HCT116 (cell line): Measurements from ENCODE around the gene OR2V2. TPM values are rescaled to one million over a fixed set of nuclear protein-coding genes. Genes with fewer than 3 reads are reported as not detected.
A peak's percentile ranks its signal among the peaks of the same experiment; 100 is the strongest.

Experiments used
- ATAC-seq: fragments of 200-7000 bp; cut with Tn5 transposase; 2 replicates; pipeline ENCODE4 v1.9.1; 2020; ENCODE audit warnings: mild to moderate bottlenecking, moderate library complexity
- BruUV-seq: library from RNA; stranded (reverse); fragments of 400-500 nt; replicated peaks from 2 replicates; lab custom pipeline; 2021; lab: Mats Ljungman, UMichigan
- CTCF ChIA-PET: fragments of 300-600 bp; sonication (Branson Sonifier 250); formaldehyde crosslinking; loops from one replicate; lab custom pipeline; 2021; ENCODE audit warnings: antibody characterized with exemption; lab: Charles Lee
- POLR2A ChIA-PET: fragments of 300-600, 350-600 bp; sonication (Branson Sonifier 250); formaldehyde crosslinking; loops from one replicate; lab custom pipeline; 2021; ENCODE audit warnings: antibody characterized with exemption; lab: Charles Lee
- RAD21 ChIA-PET, 2 experiments: fragments of 300-600 bp; sonication (Branson Sonifier 250); formaldehyde crosslinking; loops; one replicate each; lab custom pipeline; 2023; ENCODE audit warnings: low total read pairs in 2 of 2; ENCODE audit not compliant: uncharacterized antibody in 2 of 2, unreplicated experiment in 2 of 2, low non-redundant PET in 1 of 2; lab: Charles Lee
- DNase-seq: peaks from one replicate; pipeline ENCODE4 v3.0.0-alpha.2; 2010; ENCODE audit warnings: low read depth, low spot score
- H2AFZ ChIP-seq: fragments of 200-600 bp; shearing (Covaris generic), sonication (generic); 2 replicates; pipeline ENCODE4 v1.6.1; 2017; ENCODE audit warnings: low read depth, mixed run types, mixed read lengths, antibody characterized with exemption, low read length; ENCODE audit not compliant: poor library complexity, severe bottlenecking
- H3K27ac ChIP-seq: 2 replicates; pipeline ENCODE4 v1.5.1; 2012; ENCODE audit warnings: low read depth, low read length
- H3K27me3 ChIP-seq: fragments of 200-600 bp; sonication (generic); 2 replicates; pipeline ENCODE4 v1.6.1; 2016; ENCODE audit warnings: mixed run types, low read length, mixed read lengths; ENCODE audit not compliant: insufficient read depth
- H3K36me3 ChIP-seq, 2 experiments: fragments of 200-500 bp in 1 of 2; fragments of 200-600 bp in 1 of 2; sonication (Bioruptor generic) in 1 of 2; sonication (generic) in 1 of 2; 2 replicates each; pipeline versions ENCODE4 v1.5.1 to v1.6.1; 2014 to 2016; ENCODE audit warnings: low read length in 2 of 2, inconsistent platforms in 1 of 2, mixed read lengths in 1 of 2, mixed run types in 1 of 2; ENCODE audit not compliant: insufficient read depth in 2 of 2, control insufficient read depth in 1 of 2
- H3K4me1 ChIP-seq, 2 experiments: fragments of 200-600 bp in 1 of 2; sonication (generic) in 1 of 2; 2 replicates each; pipeline versions ENCODE4 v1.5.1 to v1.6.1; 2012 to 2017; ENCODE audit warnings: low read length in 2 of 2, inconsistent platforms in 1 of 2, mild to moderate bottlenecking in 1 of 2, mixed read lengths in 1 of 2, mixed run types in 1 of 2, moderate library complexity in 1 of 2; ENCODE audit not compliant: insufficient read depth in 2 of 2, control insufficient read depth in 1 of 2
- H3K4me2 ChIP-seq: fragments of 200-600 bp; sonication (generic); 2 replicates; pipeline ENCODE4 v1.6.1; 2017; ENCODE audit warnings: mixed run types, low read length, mixed read lengths
- H3K4me3 ChIP-seq, 2 experiments: fragments of 200-600 bp in 1 of 2; sonication (generic) in 1 of 2; replicated peaks in 1 of 2; 2 replicates each; pipeline ENCODE4 v1.5.1; 2011 to 2016; ENCODE audit warnings: low read length in 2 of 2, control low read depth in 1 of 2, low read depth in 1 of 2, mild to moderate bottlenecking in 1 of 2, mixed read lengths in 1 of 2, mixed run types in 1 of 2
- H3K79me2 ChIP-seq: fragments of 200-600 bp; sonication (generic); 2 replicates; pipeline ENCODE4 v1.6.1; 2017; ENCODE audit warnings: mild to moderate bottlenecking, mixed run types, low read length, moderate library complexity, mixed read lengths; ENCODE audit not compliant: insufficient read depth
- H3K9ac ChIP-seq: fragments of 200-600 bp; sonication (generic); 2 replicates; pipeline ENCODE4 v1.6.1; 2016; ENCODE audit warnings: low read length, mixed read lengths
- H3K9me2 ChIP-seq: fragments of 200-600 bp; sonication (generic), shearing (Covaris generic); 2 replicates; pipeline ENCODE4 v1.6.1; 2017; ENCODE audit warnings: mixed run types, mild to moderate bottlenecking, moderate library complexity; ENCODE audit not compliant: insufficient read depth
- H3K9me3 ChIP-seq, 2 experiments: fragments of 200-500 bp in 1 of 2; fragments of 200-600 bp in 1 of 2; sonication (Bioruptor generic) in 1 of 2; sonication (generic) in 1 of 2; 2 replicates each; pipeline ENCODE4 v1.6.1; 2014 to 2017; ENCODE audit warnings: low read length in 2 of 2, mixed read lengths in 2 of 2, inconsistent platforms in 1 of 2, low read depth in 1 of 2, mild to moderate bottlenecking in 1 of 2, mixed run types in 1 of 2, moderate library complexity in 1 of 2; ENCODE audit not compliant: control insufficient read depth in 1 of 2, insufficient read depth in 1 of 2
- H4K20me1 ChIP-seq: fragments of 200-600 bp; sonication (generic), shearing (Covaris generic); 2 replicates; pipeline ENCODE4 v1.6.1; 2017; ENCODE audit warnings: mixed run types, mild to moderate bottlenecking, moderate library complexity; ENCODE audit not compliant: insufficient read depth
- ATF3 ChIP-seq: IDR thresholded peaks from 2 replicates; pipeline ENCODE4 v1.6.1; 2012
- CBX3 ChIP-seq: IDR thresholded peaks from 2 replicates; pipeline ENCODE4 v1.6.1; 2012; ENCODE audit warnings: low read depth
- CTCF ChIP-seq, 3 experiments: fragments of 200-600 bp in 1 of 3; sonication (generic) in 1 of 3; IDR thresholded peaks in 2 of 3; conservative IDR thresholded peaks in 1 of 3; 2 replicates each; pipeline ENCODE4 v1.5.1; 2012 to 2017; ENCODE audit warnings: low read depth in 2 of 3, low read length in 2 of 3, antibody characterized with exemption in 1 of 3, borderline replicate concordance in 1 of 3, control low read depth in 1 of 3, mild to moderate bottlenecking in 1 of 3, mixed read lengths in 1 of 3, mixed run types in 1 of 3, moderate library complexity in 1 of 3; ENCODE audit not compliant: insufficient read depth in 1 of 3
- EGR1 ChIP-seq: IDR thresholded peaks from 2 replicates; pipeline ENCODE4 v1.6.1; 2012; ENCODE audit warnings: low read depth
- JUND ChIP-seq: IDR thresholded peaks from 2 replicates; pipeline ENCODE4 v1.6.1; 2012
- POLR2A ChIP-seq: IDR thresholded peaks from 2 replicates; pipeline ENCODE4 v1.7.0; 2011; ENCODE audit warnings: borderline replicate concordance; ENCODE audit not compliant: insufficient read depth, insufficient read length; ENCODE audit errors: extremely low read depth
- POLR2AphosphoS5 ChIP-seq: IDR thresholded peaks from 2 replicates; pipeline ENCODE4 v1.6.1; 2011; ENCODE audit warnings: mild to moderate bottlenecking, low read depth, low read length, moderate library complexity
- RAD21 ChIP-seq: IDR thresholded peaks from 2 replicates; pipeline ENCODE4 v1.6.1; 2012; ENCODE audit warnings: low read depth, mild to moderate bottlenecking
- ZBTB33 ChIP-seq: IDR thresholded peaks from 2 replicates; pipeline ENCODE4 v1.6.1; 2011; ENCODE audit warnings: mild to moderate bottlenecking, low read length, moderate library complexity; ENCODE audit not compliant: insufficient replicate concordance; ENCODE audit errors: extremely low read depth
- ZNF274 ChIP-seq: fragments of 200-500 bp; sonication (Bioruptor generic); IDR thresholded peaks from 2 replicates; pipeline ENCODE4 v1.6.1; 2014; ENCODE audit warnings: mild to moderate bottlenecking, low read depth, low read length, inconsistent platforms
- intact Hi-C: fragments of 100-400 bp; cut with micrococcal nuclease; formaldehyde crosslinking; loops from 2 replicates; pipeline ENCODE4 v1.10.0; 2022
- total RNA-seq: library from RNA; stranded (reverse); gene quantifications from one replicate; pipeline ENCODE4 v1.2.1, GENCODE V29; 2021; ENCODE audit not compliant: unreplicated experiment

The OR2V2 gene
- total RNA-seq, 1 experiment from 2014 or later = not detected

- ATAC-seq = peak; percentile 12
- peak overlapping the region; percentile 90 for H3K4me2 ChIP-seq
These were observed 25.6 kb downstream of the OR2V2 start for GRCh38 chr5:181173027-181173419.

More at GRCh38 chr5:181173027-181173419, 25.6 kb downstream of the OR2V2 start:
- peaks cover 18 to 59% of the 10 kb centered on the region in 2 experiments; a peak in 3 of 4 replicates for H3K4me1 ChIP-seq
- ChIA-PET RAD21 (interaction anchor here (0.6 to 1.1 kb wide), 2 partner anchors 21 to 34 kb away, joined by 3 to 4 read pairs; no protein-coding TSS in a partner anchor), POLR2A (interaction anchor here (1.0 to 2.0 kb wide), 7 partner anchors 12 to 51 kb away, joined by 3 to 7 read pairs (median 4); partner anchors contain the start of gene TRIM41), CTCF (interaction anchor here (0.9 to 2.9 kb wide), 9 partner anchors 8 to 388 kb away, joined by 3 to 9 read pairs (median 4); no protein-coding TSS in a partner anchor)
- H2AFZ ChIP-seq = peak overlapping the region; percentile 97
- H3K9ac ChIP-seq = peak overlapping the region; percentile 64
- intact Hi-C loops = loop anchor here (1.0 to 5.0 kb wide), 4 partner anchors 16 to 311 kb away; partner anchors contain the start of genes TRIM41 and ZFP62
- H4K20me1 ChIP-seq = no peaks in the 10 kb centered on the region
- no peaks in the 10 kb centered on the region for H3K36me3 ChIP-seq
- H3K9me2 ChIP-seq = no peaks in the 10 kb centered on the region
- H3K27me3 ChIP-seq = no peaks in the 10 kb centered on the region
- peak overlapping the region; percentile 39 to 58 for H3K4me3 ChIP-seq
- peak overlapping the region; percentile 71 for H3K27ac ChIP-seq
- no peaks in the 10 kb centered on the region for H3K79me2 ChIP-seq
- no peak for DNase-seq
- TF ChIP-seq ATF3 (no peak), ZBTB33 (no peak), ZNF274 (no peak), CTCF (IDR thresholded peaks at IDR 0.05 in 2 of 3, conservative IDR thresholded peaks at IDR 0.05 in 1 of 3; ENCODE audit: borderline replicate concordance in 1 of 3, insufficient read depth in 1 of 3, low read depth in 2 of 3, low read length in 2 of 3) (peak in 2 of 3 experiments; percentile 37 to 46; a peak in 4 of 6 replicates), POLR2AphosphoS5 (no peak), CBX3 (no peak), JUND (no peak), RAD21 (no peak), POLR2A (peak; percentile 32), EGR1 (no peak)
- no TSS peak for BruUV-seq
- H3K9me3 ChIP-seq = no peaks in the 10 kb centered on the region
